ENCODE measurements around the gene GNA12.

GRCh38 chr7:2718296-2718965 lies 125.7 kb downstream of the GNA12 start:
- TF ChIP-seq NFIC (IDR thresholded peaks at IDR 0.05; ENCODE audit: borderline replicate concordance) (no peak), CHD2 (IDR thresholded peaks at IDR 0.05; ENCODE audit: low read length, partially characterized antibody) (no peak), REST (IDR thresholded peaks at IDR 0.05; ENCODE audit: low read depth, low read length) (no peak), CTCF (IDR thresholded peaks at IDR 0.05) (no peak), RXRA (IDR thresholded peaks at IDR 0.05; ENCODE audit: borderline replicate concordance, low read depth) (no peak), EZH2phosphoT487 (IDR thresholded peaks at IDR 0.05; ENCODE audit: borderline replicate concordance, low read depth) (no peak), EP300 (IDR thresholded peaks at IDR 0.05; ENCODE audit: borderline replicate concordance in 1 of 2, low read depth in 1 of 2, low read length in 1 of 2) (no peak), RAD21 (IDR thresholded peaks at IDR 0.05; ENCODE audit: low read length) (no peak), MEF2A (IDR thresholded peaks at IDR 0.05; ENCODE audit: borderline replicate concordance, low read depth) (no peak), TEAD4 (IDR thresholded peaks at IDR 0.05; ENCODE audit: borderline replicate concordance, insufficient read depth) (no peak), MAX (IDR thresholded peaks at IDR 0.05; ENCODE audit: low read depth) (no peak), GABPA (IDR thresholded peaks at IDR 0.05; ENCODE audit: low read depth) (no peak), FOXM1 (IDR thresholded peaks at IDR 0.05; ENCODE audit: low read depth) (no peak)
